K562 treated with DMSO at 1 percent for 4 hours (cell line): ENCODE data around the gene PLXNA2. TPM values are rescaled to one million over a fixed set of nuclear protein-coding genes. Genes with fewer than 3 reads are reported as not detected.

Experiments
- total RNA-seq: library from RNA; unstranded; fragments of 300-600 nt; gene quantifications from 2 replicates; pipeline ENCODE4 v1.2.3, GENCODE V29; 2022; ENCODE audit not compliant: insufficient read depth

PLXNA2 gene
- total RNA-seq: 0.99 and 2.2 TPM in 2 replicates

GRCh38 chr1:208243967-208244916, at the start of gene PLXNA2:
PLXNA2 (minus strand) TSS chr1:208244384; CDS start chr1:208217922, 26,462 bp downstream.

